Measurements from ENCODE around the gene ALKBH6. TPM values are rescaled to one million over a fixed set of nuclear protein-coding genes. Genes with fewer than 3 reads are reported as not detected.

Gene ALKBH6
- total and polyA plus RNA-seq, 10 of the 15 experiments (the other 5 are each of a cell fraction or from before 2014, with no cell fraction given), result 1.2 to 56.5 (median 36.1) TPM

DNA sequence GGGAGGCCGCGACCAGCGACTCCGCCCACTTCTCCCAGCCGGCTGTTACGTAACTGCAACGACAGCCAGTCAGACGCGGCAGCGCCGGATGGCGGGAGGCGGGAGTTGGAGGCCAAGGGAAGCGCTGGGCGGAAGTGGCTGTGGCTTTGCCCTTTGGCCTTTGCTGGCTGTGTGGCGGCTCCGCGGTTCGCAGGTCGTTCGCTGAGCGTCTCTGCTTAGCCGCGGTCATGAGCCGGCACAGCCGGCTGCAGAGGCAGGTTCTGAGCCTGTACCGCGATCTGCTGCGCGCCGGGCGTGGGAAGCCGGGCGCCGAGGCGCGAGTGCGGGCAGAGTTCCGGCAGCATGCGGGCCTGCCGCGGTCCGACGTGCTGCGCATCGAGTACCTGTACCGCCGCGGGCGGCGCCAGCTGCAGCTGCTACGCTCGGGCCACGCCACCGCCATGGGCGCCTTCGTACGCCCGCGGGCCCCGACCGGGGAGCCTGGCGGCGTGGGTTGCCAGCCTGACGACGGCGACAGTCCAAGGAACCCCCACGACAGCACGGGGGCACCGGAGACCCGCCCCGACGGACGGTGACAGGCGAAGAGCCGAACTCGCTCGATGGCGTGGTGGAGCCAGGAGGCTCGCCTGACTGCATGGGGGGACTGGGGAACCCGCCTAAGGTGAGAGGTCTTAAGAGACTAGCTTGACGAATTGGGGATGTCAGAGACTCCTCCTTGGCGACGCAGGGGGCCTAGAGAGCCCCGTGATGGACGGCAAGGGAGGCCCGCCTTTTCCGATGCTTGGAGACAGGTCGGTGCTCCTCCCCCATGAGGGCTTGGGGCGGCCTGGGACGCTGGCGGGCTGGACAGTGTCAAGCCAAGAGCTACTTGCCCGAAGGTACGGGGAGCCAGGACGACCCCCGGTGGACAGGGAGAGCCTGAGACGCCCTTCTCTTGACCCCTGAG is 18.7 kb downstream of the ALKBH6 start, which contains the start of gene SDHAF1 (continued):
- TF ChIP-seq SUZ12 (IDR thresholded peaks at IDR 0.05; ENCODE audit: unreplicated experiment), result no peak
- no peak for TF ChIP-seq RCOR1 (conservative IDR thresholded peaks at IDR 0.05; ENCODE audit: low read depth, low read length)
- TF ChIP-seq E2F8 (IDR thresholded peaks at IDR 0.05; ENCODE audit: low read depth, partially characterized antibody), result no peak
- peak in 1 of 2 experiments; percentile 42; a peak in 1 of 4 replicates for TF ChIP-seq CEBPB (IDR thresholded peaks at IDR 0.05; ENCODE audit: borderline replicate concordance in 1 of 2, low read depth in 2 of 2, low read length in 2 of 2)
- no peak; a peak in 1 of 3 replicates for TF ChIP-seq EGR1 (IDR thresholded peaks at IDR 0.05; ENCODE audit: borderline replicate concordance in 1 of 2, low read depth in 2 of 2, low read length in 2 of 2)
- TF ChIP-seq ELK1 (IDR thresholded peaks at IDR 0.05; ENCODE audit: low read depth, low read length), result peak; percentile 77; the same call in 1 of the 2 replicates
- peak; percentile 64; the same call in 1 of the 2 replicates for TF ChIP-seq RB1 (IDR thresholded peaks at IDR 0.05; ENCODE audit: borderline replicate concordance)
- TF ChIP-seq EZH2 (IDR thresholded peaks at IDR 0.05; ENCODE audit: borderline replicate concordance, control insufficient read depth, low read depth, low read length), result no peak
- TF ChIP-seq, protein P1, sequence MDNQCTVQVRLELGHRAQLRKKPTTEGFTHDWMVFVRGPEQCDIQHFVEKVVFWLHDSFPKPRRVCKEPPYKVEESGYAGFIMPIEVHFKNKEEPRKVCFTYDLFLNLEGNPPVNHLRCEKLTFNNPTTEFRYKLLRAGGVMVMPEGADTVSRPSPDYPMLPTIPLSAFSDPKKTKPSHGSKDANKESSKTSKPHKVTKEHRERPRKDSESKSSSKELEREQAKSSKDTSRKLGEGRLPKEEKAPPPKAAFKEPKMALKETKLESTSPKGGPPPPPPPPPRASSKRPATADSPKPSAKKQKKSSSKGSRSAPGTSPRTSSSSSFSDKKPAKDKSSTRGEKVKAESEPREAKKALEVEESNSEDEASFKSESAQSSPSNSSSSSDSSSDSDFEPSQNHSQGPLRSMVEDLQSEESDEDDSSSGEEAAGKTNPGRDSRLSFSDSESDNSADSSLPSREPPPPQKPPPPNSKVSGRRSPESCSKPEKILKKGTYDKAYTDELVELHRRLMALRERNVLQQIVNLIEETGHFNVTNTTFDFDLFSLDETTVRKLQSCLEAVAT (IDR thresholded peaks at IDR 0.05), result no peak
- peak; percentile 71 for TF ChIP-seq NR2C2 (IDR thresholded peaks at IDR 0.05; ENCODE audit: borderline replicate concordance, control insufficient read depth, insufficient read length, low read depth)
- peak; percentile 36 for TF ChIP-seq KLF5 (IDR thresholded peaks at IDR 0.05; ENCODE audit: partially characterized antibody)
- peak; percentile 82 for TF ChIP-seq SP1 (IDR thresholded peaks at IDR 0.05; ENCODE audit: low read depth, low read length)
- TF ChIP-seq SMARCA5 (IDR thresholded peaks at IDR 0.05), result peak; percentile 74
- TF ChIP-seq MTA2 (IDR thresholded peaks at IDR 0.05; ENCODE audit: low read depth), result no peak
- peak; percentile 44; the same call in 1 of the 2 replicates for TF ChIP-seq TCF12 (IDR thresholded peaks at IDR 0.05; ENCODE audit: low read depth, low read length)
- no peak for TF ChIP-seq ZBED1 (IDR thresholded peaks at IDR 0.05; ENCODE audit: borderline replicate concordance)
- TF ChIP-seq BCL11A (IDR thresholded peaks at IDR 0.05; ENCODE audit: low read depth, low read length), result 0 out of 2 replicates have a peak, but pooled peaks have one; percentile 21
- peak; percentile 84 for TF ChIP-seq POLR2AphosphoS5 (IDR thresholded peaks at IDR 0.05; ENCODE audit: low read length)
- peak; percentile 95 for TF ChIP-seq HDGF (IDR thresholded peaks at IDR 0.05)
- TF ChIP-seq BMI1 (IDR thresholded peaks at IDR 0.05; ENCODE audit: borderline replicate concordance), result no peak
- TF ChIP-seq, protein P2, sequence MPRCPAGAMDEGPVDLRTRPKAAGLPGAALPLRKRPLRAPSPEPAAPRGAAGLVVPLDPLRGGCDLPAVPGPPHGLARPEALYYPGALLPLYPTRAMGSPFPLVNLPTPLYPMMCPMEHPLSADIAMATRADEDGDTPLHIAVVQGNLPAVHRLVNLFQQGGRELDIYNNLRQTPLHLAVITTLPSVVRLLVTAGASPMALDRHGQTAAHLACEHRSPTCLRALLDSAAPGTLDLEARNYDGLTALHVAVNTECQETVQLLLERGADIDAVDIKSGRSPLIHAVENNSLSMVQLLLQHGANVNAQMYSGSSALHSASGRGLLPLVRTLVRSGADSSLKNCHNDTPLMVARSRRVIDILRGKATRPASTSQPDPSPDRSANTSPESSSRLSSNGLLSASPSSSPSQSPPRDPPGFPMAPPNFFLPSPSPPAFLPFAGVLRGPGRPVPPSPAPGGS (IDR thresholded peaks at IDR 0.05; ENCODE audit: borderline replicate concordance, insufficient read depth, low read depth, low read length, poor library complexity, severe bottlenecking), result no peak
